Measurements from ENCODE around the gene CTDNEP1. TPM values are rescaled to one million over a fixed set of nuclear protein-coding genes. Genes with fewer than 3 reads are reported as not detected.

CTDNEP1 gene
- polyA plus RNA-seq, 1 donor (not counting 4 experiments of a cell fraction or from before 2014, with no cell fraction given) = 66.2 TPM

DNA sequence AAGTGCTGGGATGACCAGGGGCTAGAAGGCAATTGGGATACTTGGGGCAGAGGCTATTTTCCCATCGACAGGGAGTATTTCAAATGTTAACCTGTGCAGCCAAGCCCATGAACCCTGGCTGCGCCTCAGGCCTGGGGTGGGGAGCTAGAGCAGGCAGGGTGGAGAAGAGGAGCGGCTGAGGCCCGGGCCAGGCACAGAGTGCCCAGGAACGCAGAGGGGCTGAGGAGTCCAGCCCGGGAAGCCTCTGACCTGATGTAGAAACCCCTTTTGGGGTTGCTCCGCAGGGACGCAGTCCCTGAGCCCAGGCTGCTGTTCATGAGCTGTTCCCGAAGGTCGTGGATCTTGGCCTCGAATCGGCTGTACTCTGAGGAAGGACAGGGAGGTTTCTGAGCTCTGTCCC, 55.6 kb downstream of the CTDNEP1 start:
- no peak overlapping the region for H3K4me2 ChIP-seq (ENCODE audit: control insufficient read depth, extremely low read depth, insufficient read depth, low read depth, low read length)
- H2AFZ ChIP-seq (ENCODE audit: control insufficient read depth, low read length) = no peak overlapping the region
- no peaks in the 10 kb centered on the region for H3K9me1 ChIP-seq (ENCODE audit: control insufficient read depth, extremely low read depth, insufficient read depth, low read length)
- no peaks in the 10 kb centered on the region for H3K27me3 ChIP-seq (ENCODE audit: control insufficient read depth, extremely low read depth, insufficient read depth, low read length)
- H3K36me3 ChIP-seq (ENCODE audit: control insufficient read depth in 2 of 2, extremely low read depth in 1 of 2, insufficient read depth in 2 of 2, low read length in 2 of 2) = peaks cover 0 to 2% of the 10 kb centered on the region in 2 experiments
- no peaks in the 10 kb centered on the region for H3K9me3 ChIP-seq (ENCODE audit: control insufficient read depth, low read depth, low read length)
- no peak overlapping the region for H3K27ac ChIP-seq (ENCODE audit: control insufficient read depth, insufficient read depth, low read length)
- DNase-seq (ENCODE audit: low read depth, low spot score) (no peak), FAIRE-seq (no peak)
- H3K9ac ChIP-seq (ENCODE audit: control insufficient read depth, extremely low read depth, insufficient read depth, low read length) = no peak overlapping the region
- no peak for TF ChIP-seq EZH2 (IDR thresholded peaks at IDR 0.05; ENCODE audit: low read length)
- TF ChIP-seq, protein P1, sequence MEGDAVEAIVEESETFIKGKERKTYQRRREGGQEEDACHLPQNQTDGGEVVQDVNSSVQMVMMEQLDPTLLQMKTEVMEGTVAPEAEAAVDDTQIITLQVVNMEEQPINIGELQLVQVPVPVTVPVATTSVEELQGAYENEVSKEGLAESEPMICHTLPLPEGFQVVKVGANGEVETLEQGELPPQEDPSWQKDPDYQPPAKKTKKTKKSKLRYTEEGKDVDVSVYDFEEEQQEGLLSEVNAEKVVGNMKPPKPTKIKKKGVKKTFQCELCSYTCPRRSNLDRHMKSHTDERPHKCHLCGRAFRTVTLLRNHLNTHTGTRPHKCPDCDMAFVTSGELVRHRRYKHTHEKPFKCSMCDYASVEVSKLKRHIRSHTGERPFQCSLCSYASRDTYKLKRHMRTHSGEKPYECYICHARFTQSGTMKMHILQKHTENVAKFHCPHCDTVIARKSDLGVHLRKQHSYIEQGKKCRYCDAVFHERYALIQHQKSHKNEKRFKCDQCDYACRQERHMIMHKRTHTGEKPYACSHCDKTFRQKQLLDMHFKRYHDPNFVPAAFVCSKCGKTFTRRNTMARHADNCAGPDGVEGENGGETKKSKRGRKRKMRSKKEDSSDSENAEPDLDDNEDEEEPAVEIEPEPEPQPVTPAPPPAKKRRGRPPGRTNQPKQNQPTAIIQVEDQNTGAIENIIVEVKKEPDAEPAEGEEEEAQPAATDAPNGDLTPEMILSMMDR (optimal IDR thresholded peaks at IDR 0.05 in 1 of 3, IDR thresholded peaks at IDR 0.05 in 1 of 3, conservative IDR thresholded peaks at IDR 0.05 in 1 of 3; ENCODE audit: extremely low read depth in 1 of 3, insufficient read depth in 2 of 3, low read length in 3 of 3) = no peak
- dilution Hi-C loops (cut with MboI; ENCODE audit: extremely low pct_ligation_motif_present, low sequenced_read_pairs) = no loop called here
- no peaks in the 10 kb centered on the region for H4K20me1 ChIP-seq (ENCODE audit: control insufficient read depth, extremely low read depth, insufficient read depth, low read length)
- H3K4me1 ChIP-seq (ENCODE audit: control insufficient read depth, extremely low read depth, insufficient read depth, low read length) = no peaks in the 10 kb centered on the region
- H3K79me2 ChIP-seq (ENCODE audit: control insufficient read depth, insufficient read depth, low read length) = no peaks in the 10 kb centered on the region
- H3K4me3 ChIP-seq (ENCODE audit: control insufficient read depth in 2 of 3, extremely low read depth in 1 of 3, insufficient read depth in 2 of 3, low read depth in 1 of 3, low read length in 3 of 3) = no peak overlapping the region

Small RNA genes lying within 50 kb of the gene (small RNA-seq; reads per million reads assigned to genes)
- gene MIR324 (ENCODE audit: insufficient read length in 3 of 3, low read depth in 3 of 3, low replicate concordance in 1 of 3) (18.2 to 619 (median 602) reads per million in 3 experiments), gene RF00019 (ENCODE audit: insufficient read length in 3 of 3, low read depth in 3 of 3, low replicate concordance in 1 of 3) (0 reads per million in 3 experiments)

Other genes starting within 250 kb of the CTDNEP1 start
- gene RNASEK, start 239.1 kb downstream of the CTDNEP1 start, polyA plus RNA-seq = 87.0 to 267 TPM (median 99.7 TPM) in 3 replicates
- gene BCL6B, start 228.7 kb downstream of the CTDNEP1 start, polyA plus RNA-seq = not detected in 3 replicates
- 2.2 to 6.9 TPM (median 2.7 TPM) in 3 replicates for gene SLC16A13, start 215.7 kb downstream of the CTDNEP1 start, polyA plus RNA-seq
- gene SLC16A11, start 207.6 kb downstream of the CTDNEP1 start, polyA plus RNA-seq = 0.09 TPM in 1 of 3 replicates, not detected in the others
- gene CLEC10A, start 171.5 kb downstream of the CTDNEP1 start, polyA plus RNA-seq = not detected in 3 replicates
- gene ASGR2, start 136.9 kb downstream of the CTDNEP1 start, polyA plus RNA-seq = not detected in 3 replicates
- gene ASGR1, start 72.4 kb downstream of the CTDNEP1 start, polyA plus RNA-seq = 0.12 to 0.22 TPM (median 0.18 TPM) in 3 replicates
- 4.5 to 7.2 TPM (median 5.5 TPM) in 3 replicates for gene DLG4, start 31.9 kb downstream of the CTDNEP1 start, polyA plus RNA-seq
- 300 to 633 TPM (median 301 TPM) in 3 replicates for gene ACADVL, start 31.8 kb downstream of the CTDNEP1 start, polyA plus RNA-seq
- gene DVL2, start 17.2 kb downstream of the CTDNEP1 start, polyA plus RNA-seq = 3.7 to 6.3 TPM (median 4.7 TPM) in 3 replicates
- 52.8 to 61.6 TPM (median 55.3 TPM) in 3 replicates for gene PHF23, start 12.3 kb downstream of the CTDNEP1 start, polyA plus RNA-seq
- gene GABARAP, start 9.3 kb downstream of the CTDNEP1 start, polyA plus RNA-seq = 271 to 416 TPM (median 391 TPM) in 3 replicates
- 19.4 to 24.9 TPM (median 21.4 TPM) in 3 replicates for gene ELP5, start 481 bp upstream of the CTDNEP1 start, polyA plus RNA-seq
- 6.3 to 9.0 TPM (median 6.8 TPM) in 3 replicates for gene CLDN7, start 10.7 kb upstream of the CTDNEP1 start, polyA plus RNA-seq
- 0.05 TPM in 1 of 3 replicates, not detected in the others for gene SLC2A4, start 30.0 kb upstream of the CTDNEP1 start, polyA plus RNA-seq
- gene YBX2, start 42.9 kb upstream of the CTDNEP1 start, polyA plus RNA-seq = 0.01 to 0.05 TPM (median 0.05 TPM) in 3 replicates
- gene EIF5A, start 55.9 kb upstream of the CTDNEP1 start, polyA plus RNA-seq = 769 to 1,493 TPM (median 948 TPM) in 3 replicates
- 20.7 to 54.1 TPM (median 24.7 TPM) in 3 replicates for gene GPS2, start 63.6 kb upstream of the CTDNEP1 start, polyA plus RNA-seq
- gene NEURL4, start 77.6 kb upstream of the CTDNEP1 start, polyA plus RNA-seq = 11.3 to 18.9 TPM (median 13.5 TPM) in 3 replicates
- gene ACAP1, start 84.8 kb upstream of the CTDNEP1 start, polyA plus RNA-seq = 0.33 to 3.1 TPM (median 1.7 TPM) in 3 replicates
- gene KCTD11, start 100.4 kb upstream of the CTDNEP1 start, polyA plus RNA-seq = 17.5 to 33.7 TPM (median 18.5 TPM) in 3 replicates
- gene TMEM95, start 103.4 kb upstream of the CTDNEP1 start, polyA plus RNA-seq = not detected in 3 replicates
- 10.6 to 15.8 TPM (median 12.1 TPM) in 3 replicates for gene TNK1, start 129.4 kb upstream of the CTDNEP1 start, polyA plus RNA-seq
- 30.5 to 82.8 TPM (median 36.9 TPM) in 3 replicates for gene PLSCR3, start 142.8 kb upstream of the CTDNEP1 start, polyA plus RNA-seq
- gene TMEM256, start 152.4 kb upstream of the CTDNEP1 start, polyA plus RNA-seq = 68.1 to 131 TPM (median 90.1 TPM) in 3 replicates
- 2.5 to 4.9 TPM (median 4.8 TPM) in 3 replicates for gene NLGN2, start 156.1 kb upstream of the CTDNEP1 start, polyA plus RNA-seq
- not detected in 3 replicates for gene SPEM1, start 168.6 kb upstream of the CTDNEP1 start, polyA plus RNA-seq
- gene SPEM2, start 173.9 kb upstream of the CTDNEP1 start, polyA plus RNA-seq = not detected in 3 replicates
- gene SPEM3, start 177.1 kb upstream of the CTDNEP1 start, polyA plus RNA-seq = not detected in 3 replicates
- 6.8 to 10.0 TPM (median 9.1 TPM) in 3 replicates for gene TMEM102, start 183.7 kb upstream of the CTDNEP1 start, polyA plus RNA-seq
- 27.4 to 46.9 TPM (median 30.4 TPM) in 3 replicates for gene FGF11, start 187.8 kb upstream of the CTDNEP1 start, polyA plus RNA-seq
- 13.1 to 51.3 TPM (median 22.0 TPM) in 3 replicates for gene CHRNB1, start 193.3 kb upstream of the CTDNEP1 start, polyA plus RNA-seq
- gene ZBTB4, start 227.9 kb upstream of the CTDNEP1 start, polyA plus RNA-seq = 20.9 to 23.9 TPM (median 21.8 TPM) in 3 replicates
- not detected in 3 replicates for gene SLC35G6, start 229.7 kb upstream of the CTDNEP1 start, polyA plus RNA-seq
- gene POLR2A, start 232.6 kb upstream of the CTDNEP1 start, polyA plus RNA-seq = 8.3 to 24.3 TPM (median 17.5 TPM) in 3 replicates

Measured in keratinocyte (primary cell).